Body of pancreas (tissue), 4 donors: ENCODE data around the gene GLI3.

Experiments used
- POLR2A ChIP-seq, 3 donors: fragments of 450-650 bp; IDR thresholded peaks; one replicate each; pipeline ENCODE4 v1.6.1; 2016; ENCODE audit warnings: antibody characterized with exemption in 3 of 3, mild to moderate bottlenecking in 2 of 3
- TF ChIP-seq, protein P1 (sequence below), 7 experiments: fragments of 450-650 bp in 4 of 7; fragments of 200-600 bp in 3 of 7; sonication (generic) in 3 of 7; IDR thresholded peaks; one replicate each; pipeline ENCODE4 v1.5.1; 2016 to 2019; ENCODE audit warnings: antibody characterized with exemption in 7 of 7

GRCh38 chr7:42154173-42154572 is 82.8 kb downstream of the GLI3 start:
- TF ChIP-seq, protein P1, sequence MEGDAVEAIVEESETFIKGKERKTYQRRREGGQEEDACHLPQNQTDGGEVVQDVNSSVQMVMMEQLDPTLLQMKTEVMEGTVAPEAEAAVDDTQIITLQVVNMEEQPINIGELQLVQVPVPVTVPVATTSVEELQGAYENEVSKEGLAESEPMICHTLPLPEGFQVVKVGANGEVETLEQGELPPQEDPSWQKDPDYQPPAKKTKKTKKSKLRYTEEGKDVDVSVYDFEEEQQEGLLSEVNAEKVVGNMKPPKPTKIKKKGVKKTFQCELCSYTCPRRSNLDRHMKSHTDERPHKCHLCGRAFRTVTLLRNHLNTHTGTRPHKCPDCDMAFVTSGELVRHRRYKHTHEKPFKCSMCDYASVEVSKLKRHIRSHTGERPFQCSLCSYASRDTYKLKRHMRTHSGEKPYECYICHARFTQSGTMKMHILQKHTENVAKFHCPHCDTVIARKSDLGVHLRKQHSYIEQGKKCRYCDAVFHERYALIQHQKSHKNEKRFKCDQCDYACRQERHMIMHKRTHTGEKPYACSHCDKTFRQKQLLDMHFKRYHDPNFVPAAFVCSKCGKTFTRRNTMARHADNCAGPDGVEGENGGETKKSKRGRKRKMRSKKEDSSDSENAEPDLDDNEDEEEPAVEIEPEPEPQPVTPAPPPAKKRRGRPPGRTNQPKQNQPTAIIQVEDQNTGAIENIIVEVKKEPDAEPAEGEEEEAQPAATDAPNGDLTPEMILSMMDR (IDR thresholded peaks at IDR 0.05): no peak
- TF ChIP-seq POLR2A (IDR thresholded peaks at IDR 0.05): no peak
